PC-3 (cell line): ENCODE measurements around the gene RENBP. TPM values are rescaled to one million over a fixed set of nuclear protein-coding genes. Genes with fewer than 3 reads are reported as not detected.

Experiments used
- ATAC-seq: fragments of 200-7000 bp; cut with Tn5 transposase; 2 replicates; pipeline ENCODE4 v1.9.1; 2020; ENCODE audit warnings: mild to moderate bottlenecking, moderate library complexity
- BruUV-seq: library from RNA; stranded (reverse); fragments of 400-500 nt; replicated peaks from 2 replicates; lab custom pipeline; 2021; lab: Mats Ljungman, UMichigan
- CTCF ChIA-PET: fragments of 300-600 bp; sonication (Branson Sonifier 250); formaldehyde crosslinking; loops from one replicate; lab custom pipeline; 2022; ENCODE audit warnings: antibody characterized with exemption; lab: Charles Lee
- POLR2A ChIA-PET: fragments of 300-600 bp; sonication (Branson Sonifier 250); formaldehyde crosslinking; loops from one replicate; lab custom pipeline; 2022; ENCODE audit warnings: antibody characterized with exemption; ENCODE audit not compliant: unreplicated experiment; lab: Charles Lee
- DNase-seq: peaks from one replicate; pipeline ENCODE4 v3.0.0-alpha.2; 2015
- H2AFZ ChIP-seq: fragments of 300-600 bp; sonication (generic); 2 replicates; pipeline ENCODE4 v1.6.0; 2016; ENCODE audit warnings: antibody characterized with exemption, low read length
- H3F3A ChIP-seq: fragments of 300-600 bp; sonication (generic); one replicate; pipeline ENCODE4 v1.6.0; 2017; ENCODE audit warnings: antibody characterized with exemption, low read length, control low read depth, mild to moderate bottlenecking; ENCODE audit not compliant: unreplicated experiment
- H3K27ac ChIP-seq: fragments of 300-600 bp; sonication (generic); 2 replicates; pipeline ENCODE4 v1.5.1; 2016; ENCODE audit warnings: mild to moderate bottlenecking, low read length
- H3K27me3 ChIP-seq: fragments of 300-600 bp; sonication (generic); 2 replicates; pipeline ENCODE4 v1.6.1; 2016; ENCODE audit warnings: low read length, mixed read lengths
- H3K36me3 ChIP-seq: fragments of 300-600 bp; sonication (generic); 2 replicates; pipeline ENCODE4 v1.6.1; 2016; ENCODE audit warnings: low read depth, mixed run types, low read length, mixed read lengths
- H3K4me1 ChIP-seq: fragments of 300-600 bp; sonication (generic); 2 replicates; pipeline ENCODE4 v1.5.1; 2016; ENCODE audit warnings: low read length; ENCODE audit not compliant: insufficient read depth
- H3K4me2 ChIP-seq: fragments of 300-600 bp; sonication (generic); 2 replicates; pipeline ENCODE4 v1.6.0; 2016; ENCODE audit warnings: low read length
- H3K4me3 ChIP-seq: fragments of 300-600 bp; sonication (generic); 2 replicates; pipeline ENCODE4 v1.5.1; 2016; ENCODE audit warnings: mild to moderate bottlenecking, low read length, mixed read lengths
- H3K79me2 ChIP-seq: fragments of 300-600 bp; sonication (generic); 2 replicates; pipeline ENCODE4 v1.6.1; 2017; ENCODE audit warnings: low read length, mixed read lengths
- H3K9ac ChIP-seq: fragments of 300-600 bp; sonication (generic); 2 replicates; pipeline ENCODE4 v1.6.0; 2016; ENCODE audit warnings: mild to moderate bottlenecking, low read length
- H3K9me2 ChIP-seq: fragments of 300-600 bp; sonication (generic); replicated peaks from 2 replicates; pipeline ENCODE4 v1.6.1; 2016; ENCODE audit warnings: mixed run types, low read length, mixed read lengths
- H3K9me3 ChIP-seq: fragments of 300-600 bp; sonication (generic); 2 replicates; pipeline ENCODE4 v1.6.1; 2016; ENCODE audit warnings: low read length, mixed read lengths
- H4K20me1 ChIP-seq: fragments of 300-600 bp; sonication (generic); 2 replicates; pipeline ENCODE4 v1.6.1; 2016; ENCODE audit warnings: low read length, mixed read lengths
- EZH2 ChIP-seq: fragments of 300-600 bp; sonication (generic); IDR thresholded peaks from one replicate; pipeline ENCODE4 v1.6.1; 2017; ENCODE audit warnings: antibody characterized with exemption, mild to moderate bottlenecking, low read length; ENCODE audit not compliant: unreplicated experiment
- EZH2phosphoT487 ChIP-seq: fragments of 300-600 bp; sonication (generic); IDR thresholded peaks from 2 replicates; pipeline ENCODE4 v1.6.1; 2018; ENCODE audit warnings: mild to moderate bottlenecking, antibody characterized with exemption, low read length, borderline replicate concordance
- intact Hi-C: fragments of 100-400 bp; cut with micrococcal nuclease; formaldehyde crosslinking; loops from 2 replicates; pipeline ENCODE4 v1.9.0; 2023
- total RNA-seq: library from RNA; depleted of rRNA; stranded (reverse); fragments of >200 nt; gene quantifications from 2 replicates; pipeline ENCODE4 v1.2.3, GENCODE V29; 2014
- TF ChIP-seq, protein P1 (sequence below): fragments of 300-600 bp; sonication (generic); conservative IDR thresholded peaks from 2 replicates; pipeline ENCODE4 v1.5.1; 2017; ENCODE audit warnings: antibody characterized with exemption, low read depth, mild to moderate bottlenecking, low read length

The RENBP gene
- total RNA-seq, 1 experiment from 2014 or later = not detected

DNA sequence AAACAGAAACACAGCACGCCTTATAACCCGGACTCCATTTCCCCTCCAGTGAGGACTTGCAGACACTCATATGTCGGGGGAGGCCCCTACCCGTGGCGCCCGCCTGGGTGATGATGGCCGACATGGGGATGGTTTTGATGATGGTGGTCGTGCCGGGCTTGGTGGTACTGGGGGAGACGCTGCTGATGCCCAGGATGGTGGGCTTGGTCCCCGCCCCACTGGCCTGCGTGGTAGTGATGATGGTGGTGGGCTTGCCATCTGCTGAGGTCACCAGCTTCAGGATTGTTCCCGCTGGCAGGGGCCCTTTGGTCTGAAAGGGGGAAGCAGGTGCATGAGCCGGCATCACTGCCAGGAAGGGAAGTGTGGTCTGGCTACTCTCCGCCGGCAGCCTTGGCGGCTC, 12.8 kb upstream of the RENBP start:
- no peak for ATAC-seq
- no peak overlapping the region for H3K4me3 ChIP-seq
- no peaks in the 10 kb centered on the region for H3K4me1 ChIP-seq
- H3F3A ChIP-seq = no peaks in the 10 kb centered on the region
- intact Hi-C loops = no loop called here
- no peak overlapping the region for H3K4me2 ChIP-seq
- no peaks in the 10 kb centered on the region for H3K9me3 ChIP-seq
- DNase-seq = no peak
- TF ChIP-seq, protein P1, sequence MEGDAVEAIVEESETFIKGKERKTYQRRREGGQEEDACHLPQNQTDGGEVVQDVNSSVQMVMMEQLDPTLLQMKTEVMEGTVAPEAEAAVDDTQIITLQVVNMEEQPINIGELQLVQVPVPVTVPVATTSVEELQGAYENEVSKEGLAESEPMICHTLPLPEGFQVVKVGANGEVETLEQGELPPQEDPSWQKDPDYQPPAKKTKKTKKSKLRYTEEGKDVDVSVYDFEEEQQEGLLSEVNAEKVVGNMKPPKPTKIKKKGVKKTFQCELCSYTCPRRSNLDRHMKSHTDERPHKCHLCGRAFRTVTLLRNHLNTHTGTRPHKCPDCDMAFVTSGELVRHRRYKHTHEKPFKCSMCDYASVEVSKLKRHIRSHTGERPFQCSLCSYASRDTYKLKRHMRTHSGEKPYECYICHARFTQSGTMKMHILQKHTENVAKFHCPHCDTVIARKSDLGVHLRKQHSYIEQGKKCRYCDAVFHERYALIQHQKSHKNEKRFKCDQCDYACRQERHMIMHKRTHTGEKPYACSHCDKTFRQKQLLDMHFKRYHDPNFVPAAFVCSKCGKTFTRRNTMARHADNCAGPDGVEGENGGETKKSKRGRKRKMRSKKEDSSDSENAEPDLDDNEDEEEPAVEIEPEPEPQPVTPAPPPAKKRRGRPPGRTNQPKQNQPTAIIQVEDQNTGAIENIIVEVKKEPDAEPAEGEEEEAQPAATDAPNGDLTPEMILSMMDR = no peak
- no peak for TF ChIP-seq EZH2phosphoT487
- ChIA-PET CTCF (no interaction called here), POLR2A (no interaction called here)
- H3K79me2 ChIP-seq = no peaks in the 10 kb centered on the region
- H2AFZ ChIP-seq = no peak overlapping the region
- peaks cover 45% of the 10 kb centered on the region for H3K36me3 ChIP-seq
- H3K27me3 ChIP-seq = no peaks in the 10 kb centered on the region
- no peak overlapping the region for H3K27ac ChIP-seq
- no peaks in the 10 kb centered on the region for H3K9me2 ChIP-seq
- BruUV-seq = TSS peak; percentile 6
- no peaks in the 10 kb centered on the region for H4K20me1 ChIP-seq
- H3K9ac ChIP-seq = no peak overlapping the region

DNA sequence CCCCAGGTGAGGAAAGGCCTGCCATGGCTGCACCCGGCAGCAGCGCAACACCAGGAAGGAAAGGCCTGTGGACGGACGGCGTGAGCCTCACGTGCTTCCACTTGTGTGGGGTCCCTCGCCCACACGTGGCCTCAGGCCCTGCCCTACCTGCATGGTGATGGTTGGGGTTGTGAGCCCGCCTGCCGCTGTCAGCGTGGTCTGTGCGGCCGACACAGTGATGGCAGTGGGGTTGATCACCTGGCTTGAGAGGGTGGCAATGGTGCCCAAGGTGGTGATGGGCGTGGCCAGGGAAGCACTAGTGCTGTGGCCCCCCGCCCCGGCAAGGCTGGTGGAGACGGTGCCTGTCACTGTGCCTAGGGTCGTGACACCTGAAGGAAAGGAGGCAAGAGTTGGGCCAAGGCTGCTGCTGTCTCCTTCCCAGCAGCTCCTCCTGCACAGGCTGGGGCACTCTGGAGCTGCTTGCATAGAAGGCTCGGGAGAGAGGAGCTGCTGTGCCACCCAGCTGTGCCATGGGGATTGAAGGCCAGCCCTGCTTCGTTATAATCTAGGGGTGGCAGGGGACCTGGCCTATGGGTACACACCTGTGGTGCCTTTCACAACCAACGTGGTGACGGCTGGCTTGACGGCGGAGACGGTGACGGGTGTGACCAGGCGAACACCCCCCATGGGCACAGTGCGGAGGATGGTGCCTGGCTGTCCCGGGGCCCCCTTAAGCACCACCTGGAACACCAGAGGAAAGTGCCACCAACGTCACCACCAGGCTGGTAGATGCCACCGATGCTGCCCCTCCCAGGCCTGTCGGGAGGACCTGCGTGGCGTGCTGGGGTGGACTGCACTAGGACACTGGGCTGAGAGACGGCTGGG, 11.8 kb upstream of the RENBP start:
- ChIA-PET CTCF (no interaction called here), POLR2A (no interaction called here)
- BruUV-seq = no TSS peak
- Histone ChIP-seq H3K9me3 (no peaks in the 10 kb centered on the region), H3K9ac (no peak overlapping the region), H3K9me2 (no peaks in the 10 kb centered on the region), H3K27ac (no peak overlapping the region), H3K4me1 (no peaks in the 10 kb centered on the region), H3F3A (no peaks in the 10 kb centered on the region), H4K20me1 (no peaks in the 10 kb centered on the region), H2AFZ (no peak overlapping the region), H3K79me2 (no peaks in the 10 kb centered on the region), H3K36me3 (peaks cover 42% of the 10 kb centered on the region), H3K4me3 (no peak overlapping the region), H3K4me2 (no peak overlapping the region), H3K27me3 (no peaks in the 10 kb centered on the region)
- TF ChIP-seq, protein P1 = no peak
- TF ChIP-seq EZH2 (no peak), EZH2phosphoT487 (no peak)
- intact Hi-C loops = no loop called here
- ATAC-seq (no peak), DNase-seq (no peak)

DNA sequence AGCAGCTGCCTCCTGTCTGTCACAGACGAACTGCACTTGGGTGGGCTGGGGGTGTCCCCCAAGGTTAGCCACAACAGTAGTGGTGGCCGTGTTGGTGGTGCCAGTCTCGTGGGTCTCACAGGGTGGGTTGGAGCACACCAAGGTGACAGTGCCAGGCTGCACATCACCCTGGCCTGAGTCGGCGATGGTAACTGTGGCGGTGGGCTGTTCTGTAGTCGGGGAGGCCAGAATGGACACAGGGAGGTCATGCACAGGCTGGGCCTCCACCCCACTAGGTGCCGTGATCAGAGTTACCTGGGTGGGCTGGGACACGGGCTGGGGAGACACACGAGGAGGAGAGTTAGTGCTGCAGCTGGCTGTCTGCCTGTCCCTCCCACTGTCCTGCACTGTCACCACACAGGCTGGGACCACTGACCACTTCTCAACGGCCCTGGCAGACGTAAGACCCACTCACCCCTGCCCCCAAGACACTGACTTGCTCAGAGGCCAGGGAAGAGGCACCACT, 10.8 kb upstream of the RENBP start:
- intact Hi-C loops = no loop called here
- no peaks in the 10 kb centered on the region for H4K20me1 ChIP-seq
- no peaks in the 10 kb centered on the region for H3F3A ChIP-seq
- ATAC-seq = peak; percentile 15; the same call in 1 of the 2 replicates
- no peak overlapping the region for H3K4me3 ChIP-seq
- H3K9me3 ChIP-seq = no peaks in the 10 kb centered on the region
- no peak overlapping the region for H3K4me2 ChIP-seq
- no peak overlapping the region for H3K27ac ChIP-seq
- ChIA-PET CTCF (no interaction called here), POLR2A (no interaction called here)
- peaks cover 44% of the 10 kb centered on the region for H3K36me3 ChIP-seq
- no peak overlapping the region for H3K9ac ChIP-seq
- H2AFZ ChIP-seq = no peak overlapping the region
- no TSS peak for BruUV-seq
- no peak for DNase-seq
- H3K79me2 ChIP-seq = no peaks in the 10 kb centered on the region
- no peaks in the 10 kb centered on the region for H3K27me3 ChIP-seq
- no peaks in the 10 kb centered on the region for H3K4me1 ChIP-seq
- TF ChIP-seq, protein P1 = no peak
- TF ChIP-seq EZH2phosphoT487 (no peak), EZH2 (no peak)
- H3K9me2 ChIP-seq = no peaks in the 10 kb centered on the region
